Trophoblast cell (in vitro differentiated cells and primary cell): ENCODE measurements around the gene RICTOR.

Experiments
- DNase-seq, 2 donors: peaks; one replicate each; pipeline ENCODE4 v3.0.0-alpha.2; 2016
- H2AFZ ChIP-seq: 2 replicates; pipeline ENCODE4 v1.6.1; 2013; ENCODE audit warnings: low read length, moderate library complexity, mild to moderate bottlenecking; ENCODE audit not compliant: insufficient read depth, poor library complexity
- H2AK5ac ChIP-seq: 2 replicates; pipeline ENCODE4 v1.6.1; 2013; ENCODE audit warnings: mild to moderate bottlenecking, low read length
- H2BK120ac ChIP-seq: 2 replicates; pipeline ENCODE4 v1.6.1; 2013; ENCODE audit warnings: low read length, mild to moderate bottlenecking, moderate library complexity; ENCODE audit not compliant: insufficient read depth, poor library complexity
- H2BK12ac ChIP-seq: 2 replicates; pipeline ENCODE4 v1.6.1; 2013; ENCODE audit warnings: mild to moderate bottlenecking, low read length, moderate library complexity
- H2BK5ac ChIP-seq: 2 replicates; pipeline ENCODE4 v1.6.1; 2013; ENCODE audit warnings: low read length, low read depth, moderate library complexity, mild to moderate bottlenecking; ENCODE audit not compliant: poor library complexity
- H3K14ac ChIP-seq: 2 replicates; pipeline ENCODE4 v1.6.1; 2013; ENCODE audit warnings: mild to moderate bottlenecking, low read length
- H3K18ac ChIP-seq: 2 replicates; pipeline ENCODE4 v1.6.1; 2013; ENCODE audit warnings: mild to moderate bottlenecking, low read length
- H3K23ac ChIP-seq: 2 replicates; pipeline ENCODE4 v1.6.1; 2013; ENCODE audit warnings: low read length
- H3K27ac ChIP-seq: 2 replicates; pipeline ENCODE4 v1.5.1; 2013; ENCODE audit warnings: low read depth, mild to moderate bottlenecking, inconsistent platforms, low read length, moderate library complexity
- H3K27me3 ChIP-seq: 2 replicates; pipeline ENCODE4 v1.6.1; 2013; ENCODE audit warnings: inconsistent platforms, mild to moderate bottlenecking, low read length, moderate library complexity; ENCODE audit not compliant: insufficient read depth
- H3K36me3 ChIP-seq, 2 experiments: 1 replicate in 1 of 2; 2 replicates in 1 of 2; pipeline ENCODE4 v1.6.1; 2013; ENCODE audit warnings: low read length in 2 of 2, mild to moderate bottlenecking in 2 of 2, moderate library complexity in 1 of 2; ENCODE audit not compliant: insufficient read depth in 2 of 2, control insufficient read depth in 1 of 2
- H3K4ac ChIP-seq: 2 replicates; pipeline ENCODE4 v1.6.1; 2013; ENCODE audit warnings: low read depth, mild to moderate bottlenecking, low read length, moderate library complexity
- H3K4me1 ChIP-seq, 2 experiments: 1 replicate in 1 of 2; 2 replicates in 1 of 2; pipeline ENCODE4 v1.6.1; 2013; ENCODE audit warnings: low read length in 2 of 2, mild to moderate bottlenecking in 2 of 2, moderate library complexity in 1 of 2; ENCODE audit not compliant: insufficient read depth in 2 of 2, control insufficient read depth in 1 of 2
- H3K4me2 ChIP-seq: 2 replicates; pipeline ENCODE4 v1.6.1; 2013; ENCODE audit warnings: inconsistent platforms, mild to moderate bottlenecking, low read length, moderate library complexity
- H3K4me3 ChIP-seq: 2 replicates; pipeline ENCODE4 v1.5.1; 2013; ENCODE audit warnings: mild to moderate bottlenecking, low read depth, low read length, inconsistent platforms
- H3K79me1 ChIP-seq: one replicate; pipeline ENCODE4 v1.6.1; 2013; ENCODE audit warnings: low read length
- H3K79me2 ChIP-seq: 2 replicates; pipeline ENCODE4 v1.6.1; 2013; ENCODE audit warnings: low read length, mild to moderate bottlenecking; ENCODE audit not compliant: control insufficient read depth, insufficient read depth, poor library complexity
- H3K9ac ChIP-seq: 2 replicates; pipeline ENCODE4 v1.6.1; 2013; ENCODE audit warnings: mild to moderate bottlenecking, low read length
- H3K9me3 ChIP-seq: 2 replicates; pipeline ENCODE4 v1.6.1; 2013; ENCODE audit warnings: low read depth, mild to moderate bottlenecking, control low read depth, inconsistent platforms, low read length; ENCODE audit not compliant: insufficient read depth
- H4K12ac ChIP-seq: 2 replicates; pipeline ENCODE4 v1.6.1; 2013; ENCODE audit warnings: low read depth, mild to moderate bottlenecking, low read length, moderate library complexity
- H4K8ac ChIP-seq: 2 replicates; pipeline ENCODE4 v1.6.1; 2013; ENCODE audit warnings: low read depth, mild to moderate bottlenecking, low read length, moderate library complexity
- H4K91ac ChIP-seq: one replicate; pipeline ENCODE4 v1.6.1; 2013; ENCODE audit warnings: low read depth, mild to moderate bottlenecking, low read length, moderate library complexity
- WGBS: extraction: QIAGEN DNeasy Blood & Tissue Kit; methylation state at CpG from one replicate; pipeline ENCODE4 v1.1.7; 2013; ENCODE audit warnings: missing lambda C conversion rate; ENCODE audit not compliant: insufficient read length, insufficient coverage; ENCODE audit errors: extremely low coverage; 5-methylcytosine and 5-hydroxymethylcytosine counted together

RICTOR gene

GRCh38 chr5:38999037-38999436 is 75.2 kb downstream of the RICTOR start:
- H4K8ac ChIP-seq, result no peak overlapping the region
- no peak overlapping the region for H4K12ac ChIP-seq
- no CpG with 5 or more reads among the region's 2 CpGs for WGBS
- no peak overlapping the region for H2AK5ac ChIP-seq
- no peak for DNase-seq
- H3K4me1 ChIP-seq, result no peaks in the 10 kb centered on the region
- no peak overlapping the region for H2BK5ac ChIP-seq
- H3K4me2 ChIP-seq, result no peak overlapping the region
- no peak overlapping the region for H3K4ac ChIP-seq
- H3K18ac ChIP-seq, result no peak overlapping the region
- no peak overlapping the region for H2AFZ ChIP-seq
- no peak overlapping the region for H3K9ac ChIP-seq
- no peak overlapping the region for H2BK120ac ChIP-seq
- no peaks in the 10 kb centered on the region for H3K79me2 ChIP-seq
- no peaks in the 10 kb centered on the region for H3K27me3 ChIP-seq
- no peaks in the 10 kb centered on the region for H3K9me3 ChIP-seq
- no peak overlapping the region for H2BK12ac ChIP-seq
- no peaks in the 10 kb centered on the region for H3K79me1 ChIP-seq
- H3K23ac ChIP-seq, result no peak overlapping the region
- peaks cover 0 to 2% of the 10 kb centered on the region in 2 experiments for H3K36me3 ChIP-seq
- no peak overlapping the region for H3K27ac ChIP-seq
- H3K14ac ChIP-seq, result no peak overlapping the region
- no peak overlapping the region for H3K4me3 ChIP-seq
- H4K91ac ChIP-seq, result no peak overlapping the region

GRCh38 chr5:38997591-38997990 is 76.6 kb downstream of the RICTOR start:
- H3K14ac ChIP-seq, result no peak overlapping the region
- no peak overlapping the region for H3K23ac ChIP-seq
- H2BK120ac ChIP-seq, result no peak overlapping the region
- H3K79me2 ChIP-seq, result no peaks in the 10 kb centered on the region
- H3K36me3 ChIP-seq, result peaks cover 0 to 2% of the 10 kb centered on the region in 2 experiments
- no peak overlapping the region for H2BK12ac ChIP-seq
- H3K9me3 ChIP-seq, result no peaks in the 10 kb centered on the region
- H3K27ac ChIP-seq, result no peak overlapping the region
- H3K18ac ChIP-seq, result no peak overlapping the region
- no peak overlapping the region for H2AK5ac ChIP-seq
- H3K79me1 ChIP-seq, result no peaks in the 10 kb centered on the region
- H4K8ac ChIP-seq, result no peak overlapping the region
- H3K4me2 ChIP-seq, result no peak overlapping the region
- no peak overlapping the region for H3K9ac ChIP-seq
- H3K4me3 ChIP-seq, result no peak overlapping the region
- no CpG with 5 or more reads among the region's 2 CpGs for WGBS
- H3K4ac ChIP-seq, result no peak overlapping the region
- no peaks in the 10 kb centered on the region for H3K27me3 ChIP-seq
- no peak overlapping the region for H2BK5ac ChIP-seq
- H3K4me1 ChIP-seq, result no peaks in the 10 kb centered on the region
- DNase-seq, result no peak
- no peak overlapping the region for H4K91ac ChIP-seq
- no peak overlapping the region for H4K12ac ChIP-seq
- H2AFZ ChIP-seq, result no peak overlapping the region

- no peak overlapping the region for H3K18ac ChIP-seq
- H2BK12ac ChIP-seq, result no peak overlapping the region
- no peak overlapping the region for H3K9ac ChIP-seq
- H3K23ac ChIP-seq, result no peak overlapping the region
- H4K8ac ChIP-seq, result no peak overlapping the region
- no peak overlapping the region for H3K27ac ChIP-seq
- H2AK5ac ChIP-seq, result no peak overlapping the region
- no peaks in the 10 kb centered on the region for H3K27me3 ChIP-seq
- DNase-seq, result no peak
- H3K79me1 ChIP-seq, result no peaks in the 10 kb centered on the region
- no peak overlapping the region for H3K4me3 ChIP-seq
- H2BK5ac ChIP-seq, result no peak overlapping the region
- no peak overlapping the region for H2BK120ac ChIP-seq
- no peak overlapping the region for H4K12ac ChIP-seq
- peaks cover 0 to 2% of the 10 kb centered on the region in 2 experiments for H3K36me3 ChIP-seq
- no peak overlapping the region for H3K4ac ChIP-seq
- no peaks in the 10 kb centered on the region for H3K79me2 ChIP-seq
- no peak overlapping the region for H4K91ac ChIP-seq
- H3K4me2 ChIP-seq, result no peak overlapping the region
- no peaks in the 10 kb centered on the region for H3K4me1 ChIP-seq
- H2AFZ ChIP-seq, result no peak overlapping the region
- no peak overlapping the region for H3K14ac ChIP-seq
- no peaks in the 10 kb centered on the region for H3K9me3 ChIP-seq
These were observed 78.1 kb downstream of the RICTOR start for GRCh38 chr5:38996123-38996522.

GRCh38 chr5:38994324-38994927 is 79.8 kb downstream of the RICTOR start:
- Histone ChIP-seq H2AK5ac (no peak overlapping the region), H3K9me3 (no peaks in the 10 kb centered on the region), H4K8ac (no peak overlapping the region), H3K27me3 (no peaks in the 10 kb centered on the region), H2BK120ac (no peak overlapping the region), H2BK5ac (no peak overlapping the region), H3K79me1 (no peaks in the 10 kb centered on the region), H3K4me2 (no peak overlapping the region), H2BK12ac (no peak overlapping the region), H3K9ac (no peak overlapping the region), H2AFZ (no peak overlapping the region), H3K4me1 (no peaks in the 10 kb centered on the region), H3K14ac (no peak overlapping the region), H3K27ac (no peak overlapping the region), H3K4me3 (no peak overlapping the region), H3K79me2 (no peaks in the 10 kb centered on the region), H3K36me3 (peaks cover 2% of the 10 kb centered on the region in 2 experiments), H3K23ac (no peak overlapping the region), H3K18ac (no peak overlapping the region), H4K91ac (no peak overlapping the region), H4K12ac (no peak overlapping the region), H3K4ac (no peak overlapping the region)
- WGBS, result no CpG with 5 or more reads among the region's 5 CpGs
- DNase-seq, result peak; percentile 37 to 78
